ENCODE data around the gene UBQLN4. TPM values are rescaled to one million over a fixed set of nuclear protein-coding genes. Genes with fewer than 3 reads are reported as not detected.

Gene UBQLN4
- total and polyA plus RNA-seq, 2 of the 4 experiments (the other 2 are of a cell fraction), result 8.8 to 21.6 TPM

- Histone ChIP-seq H3K4ac (ENCODE audit: low read depth, low read length) (no peak overlapping the region), H3K4me2 (ENCODE audit: low read depth, low read length) (no peak overlapping the region), H3K14ac (replicated peaks; ENCODE audit: low read depth, low read length) (no peak overlapping the region), H3K27ac (ENCODE audit: insufficient read depth, low read length) (no peak overlapping the region), H4K5ac (ENCODE audit: low read depth, low read length) (no peak overlapping the region), H3K27me3 (ENCODE audit: control insufficient read depth, insufficient read depth, low read length) (no peaks in the 10 kb centered on the region), H2AK5ac (ENCODE audit: low read depth, low read length) (no peak overlapping the region; the same call in 1 of the 2 replicates), H3K36me3 (ENCODE audit: control insufficient read depth, insufficient read depth, low read length) (peaks cover 14% of the 10 kb centered on the region; the same call in 1 of the 2 replicates), H4K8ac (ENCODE audit: low read depth in 2 of 2, low read length in 2 of 2) (no peak overlapping the region), H3K18ac (ENCODE audit: low read depth, low read length) (no peak overlapping the region), H2AFZ (replicated peaks; ENCODE audit: low read length, poor library complexity) (no peak overlapping the region), H2BK5ac (ENCODE audit: low read depth, low read length, poor library complexity, severe bottlenecking) (no peak overlapping the region), H3K4me3 (ENCODE audit: insufficient read depth, low read depth, low read length) (no peak overlapping the region), H4K91ac (ENCODE audit: insufficient read depth, low read depth, low read length) (no peak overlapping the region), H3K56ac (ENCODE audit: extremely low read depth, insufficient read depth, low read length) (no peak overlapping the region), H3K79me1 (ENCODE audit: low read depth in 1 of 2, low read length in 2 of 2) (peaks cover 5 to 22% of the 10 kb centered on the region in 2 experiments; a peak in 3 of 4 replicates), H4K20me1 (ENCODE audit: insufficient read depth, low read length) (peaks cover 18% of the 10 kb centered on the region), H3K9me3 (ENCODE audit: control insufficient read depth, insufficient read depth, low read length) (no peaks in the 10 kb centered on the region), H2BK120ac (ENCODE audit: low read depth, low read length) (no peak overlapping the region), H2BK20ac (ENCODE audit: low read depth, low read length) (no peak overlapping the region), H2AK9ac (replicated peaks; ENCODE audit: low read depth, low read length, poor library complexity) (no peak overlapping the region), H2BK15ac (ENCODE audit: low read depth, low read length) (no peak overlapping the region), H3K23ac (ENCODE audit: low read depth, low read length) (no peak overlapping the region), H3K9ac (ENCODE audit: low read depth, low read length) (no peak overlapping the region), H3K4me1 (ENCODE audit: control insufficient read depth, insufficient read depth, low read length) (peaks cover 9% of the 10 kb centered on the region), H3K9me1 (ENCODE audit: insufficient read depth, low read length) (peaks cover 9% of the 10 kb centered on the region)
- in situ Hi-C loops (cut with MboI; ENCODE audit: low sequenced_read_pairs) (no loop called here), dilution Hi-C loops (cut with HindIII; ENCODE audit: low sequenced_read_pairs, unreplicated experiment) (no loop called here), intact Hi-C loops (cut with micrococcal nuclease) (no loop called here)
- WGBS, 2 experiments (ENCODE audit: extremely low coverage in 2 of 2, insufficient read length in 1 of 2), result no CpG with 5 or more reads among the region's 4 CpGs
- no TSS peak for BruUV-seq (replicated peaks)
- POLR2A ChIA-PET (ENCODE audit: unreplicated experiment), result no interaction called here
- no peak for DNase-seq
- no peak for ATAC-seq (ENCODE audit: low read depth)
- no peak for TF ChIP-seq RCOR1 (IDR thresholded peaks at IDR 0.05; ENCODE audit: insufficient replicate concordance, low read length)
- no peak for TF ChIP-seq BHLHE40 (IDR thresholded peaks at IDR 0.05; ENCODE audit: low read depth, low read length)
- TF ChIP-seq MAZ (IDR thresholded peaks at IDR 0.05; ENCODE audit: borderline replicate concordance, low read depth, low read length), result no peak
- no peak for TF ChIP-seq CTCF (conservative IDR thresholded peaks at IDR 0.05; ENCODE audit: low read depth, low read length)
- TF ChIP-seq, protein P1, sequence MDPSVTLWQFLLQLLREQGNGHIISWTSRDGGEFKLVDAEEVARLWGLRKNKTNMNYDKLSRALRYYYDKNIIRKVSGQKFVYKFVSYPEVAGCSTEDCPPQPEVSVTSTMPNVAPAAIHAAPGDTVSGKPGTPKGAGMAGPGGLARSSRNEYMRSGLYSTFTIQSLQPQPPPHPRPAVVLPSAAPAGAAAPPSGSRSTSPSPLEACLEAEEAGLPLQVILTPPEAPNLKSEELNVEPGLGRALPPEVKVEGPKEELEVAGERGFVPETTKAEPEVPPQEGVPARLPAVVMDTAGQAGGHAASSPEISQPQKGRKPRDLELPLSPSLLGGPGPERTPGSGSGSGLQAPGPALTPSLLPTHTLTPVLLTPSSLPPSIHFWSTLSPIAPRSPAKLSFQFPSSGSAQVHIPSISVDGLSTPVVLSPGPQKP (IDR thresholded peaks at IDR 0.05; ENCODE audit: borderline replicate concordance, low read depth, low read length), result no peak
- no peak for TF ChIP-seq SMC3 (IDR thresholded peaks at IDR 0.05; ENCODE audit: low read depth, low read length)
- no peak for TF ChIP-seq CEBPB (IDR thresholded peaks at IDR 0.05; ENCODE audit: low read depth, low read length)
- TF ChIP-seq POLR2A (IDR thresholded peaks at IDR 0.05; ENCODE audit: low read depth, low read length), result no peak
- TF ChIP-seq MAFK (IDR thresholded peaks at IDR 0.05; ENCODE audit: low read depth, low read length), result no peak
- no peak for TF ChIP-seq RFX5 (IDR thresholded peaks at IDR 0.05; ENCODE audit: low read depth, low read length)
- no peak for TF ChIP-seq MXI1 (IDR thresholded peaks at IDR 0.05; ENCODE audit: borderline replicate concordance, low read depth, low read length)
- TF ChIP-seq CHD1 (IDR thresholded peaks at IDR 0.05; ENCODE audit: low read depth, low read length), result no peak
- no peak for TF ChIP-seq USF2 (IDR thresholded peaks at IDR 0.05; ENCODE audit: low read depth, low read length)
- TF ChIP-seq FOS (IDR thresholded peaks at IDR 0.05; ENCODE audit: low read depth, low read length), result no peak
- no peak for TF ChIP-seq NFE2L2 (IDR thresholded peaks at IDR 0.05; ENCODE audit: low read depth, low read length)
- no peak for TF ChIP-seq RAD21 (IDR thresholded peaks at IDR 0.05; ENCODE audit: low read length)
- CTCF ChIA-PET, result no interaction called here
Measured at GRCh38 chr1:156070548-156070947, 16.9 kb upstream of the UBQLN4 start.
